Prostate gland (tissue), 2 donors: ENCODE measurements around the gene SPACA4. TPM values are rescaled to one million over a fixed set of nuclear protein-coding genes. Genes with fewer than 3 reads are reported as not detected.
A peak's percentile ranks its signal among the peaks of the same experiment; 100 is the strongest.

Experiments used
- DNase-seq: peaks from one replicate; pipeline ENCODE4 v3.0.0-alpha.2; 2019; ENCODE audit warnings: low spot score
- H3K27ac ChIP-seq, 2 donors: fragments of 200-600 bp; sonication (generic); 2 replicates each; pipeline ENCODE4 v1.5.1; 2017 to 2019
- H3K27me3 ChIP-seq: fragments of 200-600 bp; sonication (generic); replicated peaks from 2 replicates; pipeline ENCODE4 v1.5.1; 2019; ENCODE audit not compliant: insufficient read depth
- H3K36me3 ChIP-seq, 2 donors: fragments of 200-600 bp; sonication (generic); 1 replicate in 1 of 2; 2 replicates in 1 of 2; pipeline versions ENCODE4 v1.5.1 to v1.8.1; 2017 to 2019
- H3K4me1 ChIP-seq: fragments of 200-600 bp; sonication (generic); replicated peaks from 2 replicates; pipeline ENCODE4 v1.5.1; 2019
- H3K4me3 ChIP-seq, 2 donors: fragments of 200-600 bp; sonication (generic); 2 replicates each; pipeline ENCODE4 v1.5.1; 2017 to 2019
- H3K9me3 ChIP-seq: fragments of 200-600 bp; sonication (generic); 2 replicates; pipeline ENCODE4 v1.5.1; 2017
- POLR2A ChIP-seq: fragments of 450-650 bp; IDR thresholded peaks from one replicate; pipeline ENCODE4 v1.6.1; 2016; ENCODE audit warnings: antibody characterized with exemption, mild to moderate bottlenecking
- POLR2AphosphoS5 ChIP-seq: sonication (generic); formaldehyde crosslinking; IDR thresholded peaks from one replicate; pipeline ENCODE4 v1.6.1; 2017; ENCODE audit warnings: antibody characterized with exemption
- WGBS: methylation state at CpG from one replicate; pipeline ENCODE4 v1.1.5; 2018; 5-methylcytosine and 5-hydroxymethylcytosine counted together
- intact Hi-C: fragments of 100-400 bp; cut with DNase I; formaldehyde crosslinking; loops from one replicate; pipeline ENCODE4 v1.14.2; 2022
- total RNA-seq, 2 donors: library from RNA; depleted of rRNA; stranded (reverse); fragments of >200 nt; gene quantifications; one replicate each; pipeline ENCODE4 v1.1.0, GENCODE V29; 2016
- TF ChIP-seq, protein P1 (sequence below), 4 experiments: fragments of 200-600 bp in 2 of 4; fragments of 450-650 bp in 2 of 4; sonication (generic) in 2 of 4; IDR thresholded peaks; 1 replicate in 3 of 4; 2 replicates in 1 of 4; pipeline ENCODE4 v1.5.1; 2016 to 2019; ENCODE audit warnings: antibody characterized with exemption in 4 of 4, mild to moderate bottlenecking in 2 of 4, moderate library complexity in 2 of 4

The SPACA4 gene
- total RNA-seq, 2 donors from 2014 or later, result 0.32 to 6.0 TPM

GRCh38 chr19:48609571-48610108 lies 3.1 kb downstream of the SPACA4 start:
- Histone ChIP-seq H3K36me3 (no peaks in the 10 kb centered on the region), H3K4me1 (no peaks in the 10 kb centered on the region), H3K27ac (no peak overlapping the region), H3K27me3 (no peaks in the 10 kb centered on the region), H3K9me3 (no peaks in the 10 kb centered on the region), H3K4me3 (no peak overlapping the region)
- 91% methylated on average over 17 of the region's 20 CpGs for WGBS
- TF ChIP-seq POLR2A (no peak), POLR2AphosphoS5 (no peak)
- TF ChIP-seq, protein P1, sequence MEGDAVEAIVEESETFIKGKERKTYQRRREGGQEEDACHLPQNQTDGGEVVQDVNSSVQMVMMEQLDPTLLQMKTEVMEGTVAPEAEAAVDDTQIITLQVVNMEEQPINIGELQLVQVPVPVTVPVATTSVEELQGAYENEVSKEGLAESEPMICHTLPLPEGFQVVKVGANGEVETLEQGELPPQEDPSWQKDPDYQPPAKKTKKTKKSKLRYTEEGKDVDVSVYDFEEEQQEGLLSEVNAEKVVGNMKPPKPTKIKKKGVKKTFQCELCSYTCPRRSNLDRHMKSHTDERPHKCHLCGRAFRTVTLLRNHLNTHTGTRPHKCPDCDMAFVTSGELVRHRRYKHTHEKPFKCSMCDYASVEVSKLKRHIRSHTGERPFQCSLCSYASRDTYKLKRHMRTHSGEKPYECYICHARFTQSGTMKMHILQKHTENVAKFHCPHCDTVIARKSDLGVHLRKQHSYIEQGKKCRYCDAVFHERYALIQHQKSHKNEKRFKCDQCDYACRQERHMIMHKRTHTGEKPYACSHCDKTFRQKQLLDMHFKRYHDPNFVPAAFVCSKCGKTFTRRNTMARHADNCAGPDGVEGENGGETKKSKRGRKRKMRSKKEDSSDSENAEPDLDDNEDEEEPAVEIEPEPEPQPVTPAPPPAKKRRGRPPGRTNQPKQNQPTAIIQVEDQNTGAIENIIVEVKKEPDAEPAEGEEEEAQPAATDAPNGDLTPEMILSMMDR (IDR thresholded peaks at IDR 0.05), result no peak
- intact Hi-C loops, result no loop called here
- no peak for DNase-seq

- no peak overlapping the region for H3K4me3 ChIP-seq
- no peaks in the 10 kb centered on the region for H3K27me3 ChIP-seq
- no peaks in the 10 kb centered on the region for H3K9me3 ChIP-seq
- peaks cover 16 to 18% of the 10 kb centered on the region in 2 donors for H3K36me3 ChIP-seq
- intact Hi-C loops, result no loop called here
- peaks cover 18% of the 10 kb centered on the region for H3K4me1 ChIP-seq
- no peak overlapping the region for H3K27ac ChIP-seq
- no peak for DNase-seq
- WGBS, result 93% methylated on average over 14 of the region's 14 CpGs
- TF ChIP-seq, protein P1 (IDR thresholded peaks at IDR 0.05), result no peak
- no peak for TF ChIP-seq POLR2A
- no peak for TF ChIP-seq POLR2AphosphoS5
Observed at GRCh38 chr19:48611872-48612271, 5.3 kb downstream of the SPACA4 start.

- DNase-seq, result no peak
- no peak for TF ChIP-seq POLR2AphosphoS5
- no peak for TF ChIP-seq POLR2A
- TF ChIP-seq, protein P1 (IDR thresholded peaks at IDR 0.05), result no peak
- no peak overlapping the region for H3K27ac ChIP-seq
- peaks cover 16 to 21% of the 10 kb centered on the region in 2 donors for H3K36me3 ChIP-seq
- no peak overlapping the region for H3K4me3 ChIP-seq
- H3K4me1 ChIP-seq, result peaks cover 26% of the 10 kb centered on the region
- intact Hi-C loops, result no loop called here
- H3K27me3 ChIP-seq, result no peaks in the 10 kb centered on the region
- WGBS, result 85% methylated on average over 32 of the region's 39 CpGs
- H3K9me3 ChIP-seq, result no peaks in the 10 kb centered on the region
Observed at GRCh38 chr19:48613024-48613851, 6.7 kb downstream of the SPACA4 start.

DNA sequence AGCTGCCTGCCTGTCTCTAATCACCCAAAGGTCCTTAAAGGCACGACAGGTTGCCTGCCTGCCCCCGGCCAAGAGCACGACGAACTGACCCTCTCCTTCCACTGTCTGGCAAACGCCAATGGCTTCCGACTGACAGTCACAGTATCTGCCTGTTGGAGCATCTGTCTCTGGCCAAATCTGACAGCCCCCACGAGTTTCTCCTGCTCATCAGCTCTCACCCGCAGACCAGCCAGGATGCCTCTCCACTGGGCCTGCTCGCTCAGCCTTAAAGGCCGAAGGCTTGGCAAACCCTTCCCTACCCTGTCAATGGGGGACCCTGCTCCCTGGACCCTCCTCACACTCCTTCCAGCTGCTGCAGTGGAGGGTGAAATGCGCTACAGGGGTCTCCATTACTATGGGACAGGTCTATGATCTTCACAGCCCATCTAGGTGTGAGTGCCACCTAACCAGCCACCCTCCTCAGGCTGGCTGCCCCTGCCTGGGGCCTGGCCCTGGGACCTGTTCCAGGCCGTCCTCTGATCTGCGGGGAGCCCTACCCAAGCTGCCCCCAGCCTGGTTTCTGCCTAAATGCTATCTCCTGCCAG lies 7.4 kb downstream of the SPACA4 start:
- Histone ChIP-seq H3K4me3 (no peak overlapping the region), H3K9me3 (no peaks in the 10 kb centered on the region), H3K27me3 (no peaks in the 10 kb centered on the region), H3K4me1 (peaks cover 26% of the 10 kb centered on the region), H3K27ac (peak overlapping the region; percentile 61 to 88), H3K36me3 (peaks cover 16 to 21% of the 10 kb centered on the region in 2 donors)
- no peak for DNase-seq
- WGBS, result 77% methylated on average over 13 of the region's 13 CpGs
- intact Hi-C loops, result no loop called here
- no peak for TF ChIP-seq POLR2A
- no peak for TF ChIP-seq POLR2AphosphoS5
- TF ChIP-seq, protein P1 (IDR thresholded peaks at IDR 0.05), result no peak
